ENCODE measurements around the gene PPCDC. TPM values are rescaled to one million over a fixed set of nuclear protein-coding genes. Genes with fewer than 3 reads are reported as not detected.
A peak's percentile ranks its signal among the peaks of the same experiment; 100 is the strongest.

The PPCDC gene
- total RNA-seq, 1 donor from 2014 or later: 13.5 TPM

DNA sequence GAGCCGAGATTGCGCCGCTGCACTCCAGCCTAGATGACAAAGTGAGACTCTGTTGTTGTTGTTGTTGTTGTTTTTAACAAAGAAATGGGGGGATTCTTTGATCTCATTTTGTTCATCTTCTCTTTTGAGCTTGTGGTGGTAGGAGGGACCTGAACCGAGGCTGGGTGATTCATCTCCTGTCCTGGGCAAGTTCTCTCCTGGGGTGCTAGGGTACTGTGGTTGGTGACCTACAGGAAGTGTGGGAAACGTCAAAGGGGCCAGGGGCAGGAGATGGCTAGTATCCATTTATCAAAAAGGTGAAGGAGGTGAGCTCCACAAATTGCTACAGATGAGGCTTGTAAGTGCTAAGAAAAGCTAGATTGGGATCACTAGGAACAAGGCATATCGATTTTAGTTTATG, 14.3 kb downstream of the PPCDC start:
- ATAC-seq (ENCODE audit: low read depth) (no peak), DNase-seq (no peak)
- Mint-ChIP-seq H3K4me3 (no peak overlapping the region), H3K36me3 (ENCODE audit: low read depth) (no peaks in the 10 kb centered on the region), H3K4me1 (peaks cover 17% of the 10 kb centered on the region), H3K27me3 (no peaks in the 10 kb centered on the region), H3K9me3 (no peaks in the 10 kb centered on the region), H3K27ac (no peak overlapping the region)
- TF ChIP-seq, protein P1, sequence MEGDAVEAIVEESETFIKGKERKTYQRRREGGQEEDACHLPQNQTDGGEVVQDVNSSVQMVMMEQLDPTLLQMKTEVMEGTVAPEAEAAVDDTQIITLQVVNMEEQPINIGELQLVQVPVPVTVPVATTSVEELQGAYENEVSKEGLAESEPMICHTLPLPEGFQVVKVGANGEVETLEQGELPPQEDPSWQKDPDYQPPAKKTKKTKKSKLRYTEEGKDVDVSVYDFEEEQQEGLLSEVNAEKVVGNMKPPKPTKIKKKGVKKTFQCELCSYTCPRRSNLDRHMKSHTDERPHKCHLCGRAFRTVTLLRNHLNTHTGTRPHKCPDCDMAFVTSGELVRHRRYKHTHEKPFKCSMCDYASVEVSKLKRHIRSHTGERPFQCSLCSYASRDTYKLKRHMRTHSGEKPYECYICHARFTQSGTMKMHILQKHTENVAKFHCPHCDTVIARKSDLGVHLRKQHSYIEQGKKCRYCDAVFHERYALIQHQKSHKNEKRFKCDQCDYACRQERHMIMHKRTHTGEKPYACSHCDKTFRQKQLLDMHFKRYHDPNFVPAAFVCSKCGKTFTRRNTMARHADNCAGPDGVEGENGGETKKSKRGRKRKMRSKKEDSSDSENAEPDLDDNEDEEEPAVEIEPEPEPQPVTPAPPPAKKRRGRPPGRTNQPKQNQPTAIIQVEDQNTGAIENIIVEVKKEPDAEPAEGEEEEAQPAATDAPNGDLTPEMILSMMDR (IDR thresholded peaks at IDR 0.05): no peak
- ChIA-PET CTCF (interaction anchor here (1.4 to 2.5 kb wide), 2 partner anchors 8 to 166 kb away, joined by 9 to 10 read pairs; no protein-coding TSS in a partner anchor), POLR2A (interaction anchor here (1.0 to 1.7 kb wide), 2 partner anchors 8 to 167 kb away, joined by 3 to 7 read pairs; no protein-coding TSS in a partner anchor)
- intact Hi-C loops (cut with micrococcal nuclease): no loop called here

DNA sequence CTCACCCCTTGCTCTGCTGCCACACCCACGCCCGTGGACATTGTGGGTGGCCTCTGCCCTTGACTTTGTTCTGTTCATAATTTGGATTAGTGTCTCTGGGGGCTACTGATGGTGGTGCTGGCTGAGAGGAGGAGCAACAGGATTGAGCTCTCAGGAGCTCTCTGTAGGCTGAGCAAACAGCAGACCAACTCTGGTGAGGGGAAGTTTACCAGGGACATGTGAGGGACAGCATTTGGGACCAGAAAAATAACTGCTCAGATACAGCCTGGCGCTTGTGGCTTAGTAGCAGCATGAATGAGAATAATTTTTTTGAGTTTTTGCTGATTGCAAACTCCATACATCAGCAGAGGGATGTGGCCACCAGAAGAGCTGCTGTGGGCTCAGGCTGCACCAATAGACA, 14.8 kb downstream of the PPCDC start:
- DNase-seq (no peak), ATAC-seq (ENCODE audit: low read depth) (no peak)
- H3K4me1 Mint-ChIP-seq: peaks cover 21% of the 10 kb centered on the region
- no peak overlapping the region for H3K27ac Mint-ChIP-seq
- intact Hi-C loops (cut with micrococcal nuclease): no loop called here
- H3K9me3 Mint-ChIP-seq: no peaks in the 10 kb centered on the region
- no peak overlapping the region for H3K4me3 Mint-ChIP-seq
- TF ChIP-seq, protein P1 (IDR thresholded peaks at IDR 0.05): no peak
- no peaks in the 10 kb centered on the region for H3K36me3 Mint-ChIP-seq (ENCODE audit: low read depth)
- ChIA-PET CTCF (interaction anchor here (1.4 to 2.5 kb wide), 2 partner anchors 9 to 165 kb away, joined by 9 to 10 read pairs; no protein-coding TSS in a partner anchor), POLR2A (interaction anchor here (1.0 to 1.7 kb wide), 2 partner anchors 9 to 166 kb away, joined by 3 to 7 read pairs; no protein-coding TSS in a partner anchor)
- no peaks in the 10 kb centered on the region for H3K27me3 Mint-ChIP-seq

- ChIA-PET CTCF (interaction anchor here (0.7 to 3.9 kb wide), 37 partner anchors 9 to 177 kb away, joined by 3 to 149 read pairs (median 4); partner anchors contain the start of genes PPCDC, RPP25 and SCAMP5), POLR2A (interaction anchor here (0.5 to 2.2 kb wide), 37 partner anchors 9 to 588 kb away, joined by 3 to 40 read pairs (median 5); partner anchors contain the start of genes FAM219B, MAN2C1, PPCDC and RPP25)
- DNase-seq (peak; percentile 82), ATAC-seq (ENCODE audit: low read depth) (peak; percentile 87)
- no peaks in the 10 kb centered on the region for H3K36me3 Mint-ChIP-seq (ENCODE audit: low read depth)
- H3K27ac Mint-ChIP-seq: peak overlapping the region; percentile 84
- H3K4me1 Mint-ChIP-seq: peaks cover 60% of the 10 kb centered on the region
- no peaks in the 10 kb centered on the region for H3K27me3 Mint-ChIP-seq
- intact Hi-C loops (cut with micrococcal nuclease): loop anchor here (1.0 to 5.0 kb wide), 10 partner anchors 14 to 409 kb away; partner anchors contain the start of genes NEIL1 and SIN3A
- H3K9me3 Mint-ChIP-seq: no peaks in the 10 kb centered on the region
- H3K4me3 Mint-ChIP-seq: peak overlapping the region; percentile 70
- TF ChIP-seq, protein P1 (IDR thresholded peaks at IDR 0.05): no peak
These were observed 19.5 kb downstream of the PPCDC start for GRCh38 chr15:75042730-75043508.

DNA sequence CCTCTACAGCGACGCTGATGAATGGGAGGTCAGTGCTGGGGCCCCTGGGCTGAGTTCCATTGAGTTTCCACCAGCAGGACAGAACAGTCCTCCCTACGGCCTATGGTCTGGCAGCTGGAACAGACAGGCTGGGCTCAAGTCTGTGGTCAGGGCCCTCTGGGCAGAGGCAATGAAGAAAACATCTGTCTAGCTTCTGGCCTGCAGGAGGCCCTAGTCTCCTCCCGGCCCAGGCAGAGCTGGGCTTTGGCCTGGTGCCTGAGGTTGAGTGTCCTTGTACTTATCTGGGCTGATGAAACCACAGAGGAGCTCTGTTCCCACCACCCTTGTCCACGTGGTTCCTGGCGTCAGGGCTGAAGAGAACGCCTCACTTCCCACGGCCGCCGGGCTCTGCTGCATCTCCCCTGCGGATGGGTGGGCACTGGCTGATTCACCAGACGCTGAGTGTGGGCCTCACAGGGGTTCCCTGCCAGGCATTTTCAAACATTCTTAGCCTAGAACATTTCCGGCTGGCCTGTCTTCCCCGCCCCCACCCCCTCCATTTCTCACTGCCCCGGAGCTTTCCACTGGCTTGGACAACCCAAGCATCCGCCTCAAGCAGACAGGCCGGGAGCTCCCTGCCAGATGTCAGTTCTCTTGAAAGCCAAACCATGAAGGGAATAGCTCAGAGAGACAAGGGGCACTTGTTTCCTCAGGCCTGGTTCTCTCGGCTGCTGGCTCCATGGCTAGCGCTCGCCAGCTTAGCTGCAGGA, 20.3 kb downstream of the PPCDC start:
- intact Hi-C loops (cut with micrococcal nuclease): loop anchor here (1.0 to 5.0 kb wide), 10 partner anchors 14 to 409 kb away; partner anchors contain the start of genes NEIL1 and SIN3A
- Mint-ChIP-seq H3K27me3 (no peaks in the 10 kb centered on the region), H3K9me3 (no peaks in the 10 kb centered on the region), H3K36me3 (ENCODE audit: low read depth) (peaks cover 2% of the 10 kb centered on the region), H3K27ac (peak overlapping the region; percentile 84), H3K4me1 (peaks cover 61% of the 10 kb centered on the region), H3K4me3 (peak overlapping the region; percentile 70)
- CTCF ChIA-PET: interaction anchor here (0.7 to 3.9 kb wide), 38 partner anchors 9 to 176 kb away, joined by 3 to 149 read pairs (median 4); partner anchors contain the start of genes PPCDC, RPP25 and SCAMP5
- ATAC-seq (ENCODE audit: low read depth): peak; percentile 6
- TF ChIP-seq, protein P1 (IDR thresholded peaks at IDR 0.05): no peak
- POLR2A ChIA-PET: interaction anchor here (0.5 to 2.2 kb wide), 38 partner anchors 9 to 596 kb away, joined by 3 to 40 read pairs (median 5); partner anchors contain the start of genes FAM219B, IMP3, MAN2C1 and PPCDC
- peak; percentile 52 for DNase-seq
